HCT116 (cell line): ENCODE results near the gene FAM228A.

Source experiments
- EGR1 ChIP-seq: IDR thresholded peaks from 2 replicates; pipeline ENCODE4 v1.6.1; 2012; ENCODE audit warnings: low read depth
- EZH2 ChIP-seq: fragments of 200-600 bp; sonication (generic); IDR thresholded peaks from 2 replicates; pipeline ENCODE4 v1.6.1; 2017; ENCODE audit warnings: antibody characterized with exemption, mixed run types
- EZH2phosphoT487 ChIP-seq: fragments of 200-600 bp; IDR thresholded peaks from 2 replicates; pipeline ENCODE4 v1.6.1; 2018; ENCODE audit warnings: antibody characterized with exemption, borderline replicate concordance
- POLR2A ChIP-seq: IDR thresholded peaks from 2 replicates; pipeline ENCODE4 v1.7.0; 2011; ENCODE audit warnings: borderline replicate concordance; ENCODE audit not compliant: insufficient read depth, insufficient read length; ENCODE audit errors: extremely low read depth
- POLR2AphosphoS5 ChIP-seq: IDR thresholded peaks from 2 replicates; pipeline ENCODE4 v1.6.1; 2011; ENCODE audit warnings: mild to moderate bottlenecking, low read depth, low read length, moderate library complexity
- SP1 ChIP-seq: IDR thresholded peaks from 2 replicates; pipeline ENCODE4 v1.6.1; 2012; ENCODE audit warnings: low read depth
- SRF ChIP-seq: IDR thresholded peaks from 2 replicates; pipeline ENCODE4 v1.6.1; 2012; ENCODE audit warnings: low read depth
- ZFX ChIP-seq: fragments of 450-650 bp; IDR thresholded peaks from 2 replicates; pipeline ENCODE4 v1.6.1; 2017
- TF ChIP-seq, protein P1 (sequence below), 3 experiments: fragments of 200-600 bp in 1 of 3; sonication (generic) in 1 of 3; IDR thresholded peaks in 2 of 3; conservative IDR thresholded peaks in 1 of 3; 2 replicates each; pipeline ENCODE4 v1.5.1; 2012 to 2017; ENCODE audit warnings: low read depth in 2 of 3, low read length in 2 of 3, antibody characterized with exemption in 1 of 3, borderline replicate concordance in 1 of 3, control low read depth in 1 of 3, mild to moderate bottlenecking in 1 of 3, mixed read lengths in 1 of 3, mixed run types in 1 of 3, moderate library complexity in 1 of 3; ENCODE audit not compliant: insufficient read depth in 1 of 3
- TF ChIP-seq, protein P2 (sequence below): IDR thresholded peaks from 2 replicates; pipeline ENCODE4 v1.6.1; 2012; ENCODE audit warnings: low read depth
- TF ChIP-seq, protein P3 (sequence below): IDR thresholded peaks from 2 replicates; pipeline ENCODE4 v1.6.1; 2012
- TF ChIP-seq, protein P4 (sequence below): IDR thresholded peaks from 2 replicates; pipeline ENCODE4 v1.6.1; 2012

DNA sequence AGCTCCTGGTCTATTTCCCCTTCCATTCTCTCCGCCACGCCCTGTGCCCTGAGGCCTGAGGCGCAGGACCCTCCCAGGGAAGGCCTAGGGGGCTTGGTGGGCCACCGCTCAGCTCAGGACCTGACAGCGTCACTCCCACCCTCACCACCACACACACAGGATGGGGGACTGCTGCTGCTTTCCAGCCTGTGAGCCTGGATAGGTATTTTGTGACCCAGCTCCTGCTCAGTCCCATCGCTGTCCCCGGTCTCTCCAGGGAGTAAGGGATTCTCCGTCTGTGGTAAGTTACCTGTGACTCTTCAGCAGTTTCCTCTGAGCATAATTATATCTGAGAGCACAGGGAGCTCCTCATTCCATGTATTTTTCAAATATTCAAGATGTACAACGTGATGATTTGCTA is 16.3 kb downstream of the FAM228A start:
- TF ChIP-seq, protein P1, sequence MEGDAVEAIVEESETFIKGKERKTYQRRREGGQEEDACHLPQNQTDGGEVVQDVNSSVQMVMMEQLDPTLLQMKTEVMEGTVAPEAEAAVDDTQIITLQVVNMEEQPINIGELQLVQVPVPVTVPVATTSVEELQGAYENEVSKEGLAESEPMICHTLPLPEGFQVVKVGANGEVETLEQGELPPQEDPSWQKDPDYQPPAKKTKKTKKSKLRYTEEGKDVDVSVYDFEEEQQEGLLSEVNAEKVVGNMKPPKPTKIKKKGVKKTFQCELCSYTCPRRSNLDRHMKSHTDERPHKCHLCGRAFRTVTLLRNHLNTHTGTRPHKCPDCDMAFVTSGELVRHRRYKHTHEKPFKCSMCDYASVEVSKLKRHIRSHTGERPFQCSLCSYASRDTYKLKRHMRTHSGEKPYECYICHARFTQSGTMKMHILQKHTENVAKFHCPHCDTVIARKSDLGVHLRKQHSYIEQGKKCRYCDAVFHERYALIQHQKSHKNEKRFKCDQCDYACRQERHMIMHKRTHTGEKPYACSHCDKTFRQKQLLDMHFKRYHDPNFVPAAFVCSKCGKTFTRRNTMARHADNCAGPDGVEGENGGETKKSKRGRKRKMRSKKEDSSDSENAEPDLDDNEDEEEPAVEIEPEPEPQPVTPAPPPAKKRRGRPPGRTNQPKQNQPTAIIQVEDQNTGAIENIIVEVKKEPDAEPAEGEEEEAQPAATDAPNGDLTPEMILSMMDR (IDR thresholded peaks at IDR 0.05 in 2 of 3, conservative IDR thresholded peaks at IDR 0.05 in 1 of 3; ENCODE audit: borderline replicate concordance in 1 of 3, insufficient read depth in 1 of 3, low read depth in 2 of 3, low read length in 2 of 3): no peak
- TF ChIP-seq, protein P2, sequence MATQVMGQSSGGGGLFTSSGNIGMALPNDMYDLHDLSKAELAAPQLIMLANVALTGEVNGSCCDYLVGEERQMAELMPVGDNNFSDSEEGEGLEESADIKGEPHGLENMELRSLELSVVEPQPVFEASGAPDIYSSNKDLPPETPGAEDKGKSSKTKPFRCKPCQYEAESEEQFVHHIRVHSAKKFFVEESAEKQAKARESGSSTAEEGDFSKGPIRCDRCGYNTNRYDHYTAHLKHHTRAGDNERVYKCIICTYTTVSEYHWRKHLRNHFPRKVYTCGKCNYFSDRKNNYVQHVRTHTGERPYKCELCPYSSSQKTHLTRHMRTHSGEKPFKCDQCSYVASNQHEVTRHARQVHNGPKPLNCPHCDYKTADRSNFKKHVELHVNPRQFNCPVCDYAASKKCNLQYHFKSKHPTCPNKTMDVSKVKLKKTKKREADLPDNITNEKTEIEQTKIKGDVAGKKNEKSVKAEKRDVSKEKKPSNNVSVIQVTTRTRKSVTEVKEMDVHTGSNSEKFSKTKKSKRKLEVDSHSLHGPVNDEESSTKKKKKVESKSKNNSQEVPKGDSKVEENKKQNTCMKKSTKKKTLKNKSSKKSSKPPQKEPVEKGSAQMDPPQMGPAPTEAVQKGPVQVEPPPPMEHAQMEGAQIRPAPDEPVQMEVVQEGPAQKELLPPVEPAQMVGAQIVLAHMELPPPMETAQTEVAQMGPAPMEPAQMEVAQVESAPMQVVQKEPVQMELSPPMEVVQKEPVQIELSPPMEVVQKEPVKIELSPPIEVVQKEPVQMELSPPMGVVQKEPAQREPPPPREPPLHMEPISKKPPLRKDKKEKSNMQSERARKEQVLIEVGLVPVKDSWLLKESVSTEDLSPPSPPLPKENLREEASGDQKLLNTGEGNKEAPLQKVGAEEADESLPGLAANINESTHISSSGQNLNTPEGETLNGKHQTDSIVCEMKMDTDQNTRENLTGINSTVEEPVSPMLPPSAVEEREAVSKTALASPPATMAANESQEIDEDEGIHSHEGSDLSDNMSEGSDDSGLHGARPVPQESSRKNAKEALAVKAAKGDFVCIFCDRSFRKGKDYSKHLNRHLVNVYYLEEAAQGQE: no peak
- TF ChIP-seq SRF (no peak), POLR2AphosphoS5 (no peak), ZFX (no peak), EZH2 (no peak), POLR2A (no peak), EGR1 (no peak), SP1 (no peak), EZH2phosphoT487 (no peak)
- TF ChIP-seq, protein P3, sequence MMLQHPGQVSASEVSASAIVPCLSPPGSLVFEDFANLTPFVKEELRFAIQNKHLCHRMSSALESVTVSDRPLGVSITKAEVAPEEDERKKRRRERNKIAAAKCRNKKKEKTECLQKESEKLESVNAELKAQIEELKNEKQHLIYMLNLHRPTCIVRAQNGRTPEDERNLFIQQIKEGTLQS: no peak
- TF ChIP-seq, protein P4, sequence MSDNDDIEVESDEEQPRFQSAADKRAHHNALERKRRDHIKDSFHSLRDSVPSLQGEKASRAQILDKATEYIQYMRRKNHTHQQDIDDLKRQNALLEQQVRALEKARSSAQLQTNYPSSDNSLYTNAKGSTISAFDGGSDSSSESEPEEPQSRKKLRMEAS: no peak
